Mucosa of stomach (tissue), 1 donor: ENCODE measurements around the gene TDRD6.
A peak's percentile ranks its signal among the peaks of the same experiment; 100 is the strongest.
"Not testable (repeated sequence)": the region's sequence is repeated elsewhere in the genome, so short reads cannot be mapped to it uniquely, and the experiment has no call there.

Source experiments
- H3K27me3 ChIP-seq: one replicate; pipeline ENCODE4 v1.7.0; 2013; ENCODE audit warnings: mild to moderate bottlenecking, low read length; ENCODE audit not compliant: control insufficient read depth, insufficient read depth
- H3K36me3 ChIP-seq: one replicate; pipeline ENCODE4 v1.7.0; 2013; ENCODE audit warnings: low read length; ENCODE audit not compliant: control insufficient read depth, insufficient read depth
- H3K4me1 ChIP-seq: one replicate; pipeline ENCODE4 v1.7.0; 2013; ENCODE audit warnings: mild to moderate bottlenecking, low read length; ENCODE audit not compliant: control insufficient read depth, insufficient read depth
- H3K4me3 ChIP-seq: one replicate; pipeline ENCODE4 v1.7.0; 2013; ENCODE audit warnings: low read length
- H3K9ac ChIP-seq: one replicate; pipeline ENCODE4 v1.7.0; 2013; ENCODE audit warnings: mild to moderate bottlenecking, low read length, moderate library complexity
- H3K9me3 ChIP-seq: one replicate; pipeline ENCODE4 v1.7.0; 2013; ENCODE audit warnings: mild to moderate bottlenecking, low read length, moderate library complexity; ENCODE audit not compliant: control insufficient read depth
- donor health status: Pancreatic carcinoma.

TDRD6 gene, protein sequence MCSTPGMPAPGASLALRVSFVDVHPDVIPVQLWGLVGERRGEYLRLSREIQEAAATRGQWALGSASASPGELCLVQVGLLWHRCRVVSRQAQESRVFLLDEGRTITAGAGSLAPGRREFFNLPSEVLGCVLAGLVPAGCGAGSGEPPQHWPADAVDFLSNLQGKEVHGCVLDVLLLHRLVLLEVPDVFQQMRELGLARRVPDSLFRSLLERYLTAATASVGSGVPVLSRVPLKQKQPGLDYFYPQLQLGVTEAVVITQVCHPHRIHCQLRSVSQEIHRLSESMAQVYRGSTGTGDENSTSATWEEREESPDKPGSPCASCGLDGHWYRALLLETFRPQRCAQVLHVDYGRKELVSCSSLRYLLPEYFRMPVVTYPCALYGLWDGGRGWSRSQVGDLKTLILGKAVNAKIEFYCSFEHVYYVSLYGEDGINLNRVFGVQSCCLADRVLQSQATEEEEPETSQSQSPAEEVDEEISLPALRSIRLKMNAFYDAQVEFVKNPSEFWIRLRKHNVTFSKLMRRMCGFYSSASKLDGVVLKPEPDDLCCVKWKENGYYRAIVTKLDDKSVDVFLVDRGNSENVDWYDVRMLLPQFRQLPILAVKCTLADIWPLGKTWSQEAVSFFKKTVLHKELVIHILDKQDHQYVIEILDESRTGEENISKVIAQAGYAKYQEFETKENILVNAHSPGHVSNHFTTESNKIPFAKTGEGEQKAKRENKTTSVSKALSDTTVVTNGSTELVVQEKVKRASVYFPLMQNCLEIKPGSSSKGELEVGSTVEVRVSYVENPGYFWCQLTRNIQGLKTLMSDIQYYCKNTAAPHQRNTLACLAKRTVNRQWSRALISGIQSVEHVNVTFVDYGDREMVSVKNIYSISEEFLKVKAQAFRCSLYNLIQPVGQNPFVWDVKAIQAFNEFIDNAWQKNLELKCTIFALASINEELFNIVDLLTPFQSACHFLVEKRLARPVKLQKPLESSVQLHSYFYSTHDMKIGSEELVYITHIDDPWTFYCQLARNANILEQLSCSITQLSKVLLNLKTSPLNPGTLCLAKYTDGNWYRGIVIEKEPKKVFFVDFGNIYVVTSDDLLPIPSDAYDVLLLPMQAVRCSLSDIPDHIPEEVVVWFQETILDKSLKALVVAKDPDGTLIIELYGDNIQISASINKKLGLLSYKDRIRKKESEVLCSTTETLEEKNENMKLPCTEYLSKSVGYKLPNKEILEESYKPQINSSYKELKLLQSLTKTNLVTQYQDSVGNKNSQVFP (N-terminal part only)

DNA sequence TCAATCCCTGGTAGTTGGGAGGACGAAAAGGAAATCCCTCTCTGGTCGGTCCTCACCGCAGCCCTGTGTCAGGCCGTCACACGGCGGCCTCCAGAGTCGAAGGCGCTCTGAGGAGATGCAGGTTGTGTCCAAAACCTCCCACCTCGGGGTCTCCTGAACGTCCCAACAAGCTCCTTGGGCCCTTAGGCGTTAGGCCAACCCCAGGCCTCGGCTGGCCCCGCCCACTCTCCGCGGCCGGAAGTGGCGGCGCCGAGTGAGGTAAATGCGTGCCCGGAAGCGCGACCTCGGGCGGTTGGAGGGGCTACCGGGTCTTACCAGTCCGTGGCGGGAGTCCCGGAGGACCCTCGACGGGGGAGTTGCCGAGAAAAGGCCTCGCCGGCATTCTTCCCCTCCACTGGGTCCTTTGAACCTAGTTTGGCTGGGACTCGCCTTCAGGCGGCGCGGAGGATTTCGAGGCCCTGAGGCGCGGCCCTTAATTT, at the start of gene TDRD6:
Gene TDRD6 (plus strand): TSS at position 267 of the 479 bp plus-strand sequence. CDS start 244 bp downstream, outside the sequence.
- H3K36me3 ChIP-seq = no peaks in the 10 kb centered on the region
- H3K4me1 ChIP-seq = no peaks in the 10 kb centered on the region
- H3K9ac ChIP-seq = no peak within 1 kb of the TSS
- H3K27me3 ChIP-seq = no peaks in the 10 kb centered on the region
- no peak within 1 kb of the TSS for H3K4me3 ChIP-seq
- H3K9me3 ChIP-seq = no peaks in the 10 kb centered on the region

DNA sequence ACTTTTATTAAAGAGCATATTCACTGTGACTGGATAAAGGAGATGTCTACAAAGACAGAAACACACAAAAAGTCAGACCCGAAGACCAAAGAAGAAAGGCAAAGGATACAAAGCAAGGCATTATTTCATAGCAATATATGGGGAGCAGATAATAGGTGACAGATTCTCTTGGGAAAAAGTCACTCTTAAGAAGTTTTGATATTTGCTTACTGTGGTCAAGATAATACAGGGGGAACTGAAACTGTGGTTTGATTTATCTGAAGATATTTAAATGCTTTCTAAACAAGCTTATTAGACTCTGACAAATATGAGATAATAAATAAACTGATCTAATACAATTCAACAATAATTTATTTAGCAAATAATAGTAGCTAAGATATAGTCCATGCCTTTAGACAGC, 49.8 kb upstream of the TDRD6 start:
- H3K36me3 ChIP-seq = no peaks in the 10 kb centered on the region

GRCh38 chr6:46638650-46639049, 49.0 kb upstream of the TDRD6 start:
- Histone ChIP-seq H3K4me1 (no peaks in the 10 kb centered on the region), H3K27me3 (no peaks in the 10 kb centered on the region), H3K9me3 (no peaks in the 10 kb centered on the region), H3K9ac (no peak overlapping the region), H3K36me3 (no peaks in the 10 kb centered on the region), H3K4me3 (no peak overlapping the region)

More for the DNA sequence above, 49.8 kb upstream of the TDRD6 start:
- no peak overlapping the region for H3K9ac ChIP-seq
- no peaks in the 10 kb centered on the region for H3K27me3 ChIP-seq
- H3K9me3 ChIP-seq = no peaks in the 10 kb centered on the region
- H3K4me1 ChIP-seq = no peaks in the 10 kb centered on the region
- H3K4me3 ChIP-seq = no peak overlapping the region

DNA sequence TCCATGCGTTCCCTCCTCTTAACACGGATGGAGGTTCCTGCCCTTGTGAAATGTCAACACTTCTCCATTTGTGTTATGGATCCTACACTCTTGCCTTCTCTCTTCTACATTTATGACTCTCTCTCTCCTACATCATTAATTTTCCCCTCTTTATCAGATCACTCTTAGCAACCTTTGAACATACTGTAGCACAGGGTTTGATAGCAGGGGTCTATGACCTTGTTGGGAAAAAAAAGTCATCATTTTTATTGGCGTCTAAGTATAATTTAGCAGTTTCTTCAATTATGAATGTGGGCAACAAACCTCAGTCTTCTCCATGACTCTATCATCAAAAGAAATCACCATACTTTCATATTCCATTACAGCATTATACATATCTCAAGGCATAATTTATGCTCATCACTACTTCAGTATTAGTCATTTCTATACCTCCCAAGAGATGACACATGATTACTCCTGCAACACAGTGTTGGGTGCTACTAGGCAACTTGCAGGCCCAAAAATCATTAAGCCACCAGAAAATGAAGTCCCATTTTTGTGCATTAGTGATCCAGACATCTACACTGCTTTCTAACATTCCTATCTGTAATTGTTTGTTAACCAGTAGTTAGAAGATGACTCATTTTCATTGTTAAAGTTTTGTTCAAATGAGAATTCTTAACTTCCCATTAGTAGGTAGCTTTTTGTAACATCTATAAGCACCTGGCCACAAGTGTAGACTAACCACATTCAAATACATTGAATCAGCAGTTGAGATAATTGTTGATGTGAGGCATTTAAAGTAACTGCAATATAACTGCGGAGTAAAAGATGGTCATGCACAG, 44.5 kb upstream of the TDRD6 start:
- Histone ChIP-seq H3K27me3 (no peaks in the 10 kb centered on the region), H3K4me1 (no peaks in the 10 kb centered on the region), H3K36me3 (no peaks in the 10 kb centered on the region), H3K9ac (no peak overlapping the region), H3K9me3 (no peaks in the 10 kb centered on the region), H3K4me3 (no peak overlapping the region)

GRCh38 chr6:46645265-46645664, 42.4 kb upstream of the TDRD6 start:
- Histone ChIP-seq H3K36me3 (no peaks in the 10 kb centered on the region), H3K4me3 (no peak overlapping the region), H3K9ac (no peak overlapping the region), H3K9me3 (no peaks in the 10 kb centered on the region), H3K4me1 (no peaks in the 10 kb centered on the region), H3K27me3 (no peaks in the 10 kb centered on the region)

DNA sequence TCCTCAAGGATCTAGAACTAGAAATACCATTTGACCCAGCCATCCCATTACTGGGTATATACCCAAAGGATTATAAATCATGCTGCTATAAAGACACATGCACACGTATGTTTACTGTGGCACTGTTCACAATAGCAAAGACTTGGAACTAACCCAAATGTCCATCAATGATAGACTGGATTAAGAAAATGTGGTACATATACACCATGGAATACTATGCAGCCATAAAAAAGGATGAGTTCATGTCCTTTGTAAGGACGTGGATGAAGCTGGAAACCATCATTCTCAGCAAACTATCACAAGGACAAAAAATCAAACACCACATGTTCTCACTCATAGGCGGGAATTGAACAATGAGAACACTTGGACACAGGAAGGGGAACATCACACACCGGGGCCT, 39.6 kb upstream of the TDRD6 start:
- not testable (repeated sequence) for H3K9ac ChIP-seq, H3K27me3 ChIP-seq, H3K36me3 ChIP-seq, H3K9me3 ChIP-seq, H3K4me1 ChIP-seq, H3K4me3 ChIP-seq

DNA sequence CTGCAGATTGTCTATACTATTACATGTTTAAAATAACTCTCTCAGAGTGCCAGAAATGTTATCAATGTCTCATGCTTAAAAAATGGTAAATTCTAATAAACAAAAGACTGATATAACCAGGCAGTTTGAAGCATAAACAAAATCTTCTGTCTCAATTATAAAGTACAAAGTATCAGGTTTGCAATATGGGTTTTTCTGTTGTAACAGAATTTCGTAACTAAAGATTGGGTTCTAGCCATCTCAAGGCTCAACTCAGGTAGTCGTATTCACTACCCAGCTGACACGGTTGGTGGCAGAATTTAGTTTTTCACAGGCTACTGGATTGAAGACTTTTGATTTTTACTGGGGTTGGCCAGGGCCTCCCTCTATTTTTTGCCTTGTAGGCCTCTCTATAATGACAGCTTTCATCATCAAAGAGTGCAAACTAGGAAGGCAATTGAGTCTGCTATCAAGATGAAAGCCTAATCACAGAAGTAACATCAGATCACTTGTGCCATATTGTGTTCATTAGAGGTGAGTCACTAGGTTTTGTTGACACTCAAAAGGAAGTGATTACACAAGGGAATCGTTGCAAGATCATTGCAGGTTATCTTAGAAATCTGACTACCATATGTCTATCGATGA, 38.7 kb upstream of the TDRD6 start:
- H3K4me1 ChIP-seq = peaks cover 3% of the 10 kb centered on the region
- no peak overlapping the region for H3K4me3 ChIP-seq
- H3K27me3 ChIP-seq = peaks cover 7% of the 10 kb centered on the region
- H3K36me3 ChIP-seq = no peaks in the 10 kb centered on the region
- H3K9me3 ChIP-seq = no peaks in the 10 kb centered on the region
- no peak overlapping the region for H3K9ac ChIP-seq

- no peaks in the 10 kb centered on the region for H3K9me3 ChIP-seq
- no peak overlapping the region for H3K9ac ChIP-seq
- peaks cover 7% of the 10 kb centered on the region for H3K27me3 ChIP-seq
- H3K4me1 ChIP-seq = peaks cover 4% of the 10 kb centered on the region
- H3K4me3 ChIP-seq = no peak overlapping the region
- H3K36me3 ChIP-seq = no peaks in the 10 kb centered on the region
Measured at GRCh38 chr6:46651006-46651405, 36.7 kb upstream of the TDRD6 start.

GRCh38 chr6:46651816-46652215, 35.9 kb upstream of the TDRD6 start:
- H3K4me1 ChIP-seq = peaks cover 4% of the 10 kb centered on the region

DNA sequence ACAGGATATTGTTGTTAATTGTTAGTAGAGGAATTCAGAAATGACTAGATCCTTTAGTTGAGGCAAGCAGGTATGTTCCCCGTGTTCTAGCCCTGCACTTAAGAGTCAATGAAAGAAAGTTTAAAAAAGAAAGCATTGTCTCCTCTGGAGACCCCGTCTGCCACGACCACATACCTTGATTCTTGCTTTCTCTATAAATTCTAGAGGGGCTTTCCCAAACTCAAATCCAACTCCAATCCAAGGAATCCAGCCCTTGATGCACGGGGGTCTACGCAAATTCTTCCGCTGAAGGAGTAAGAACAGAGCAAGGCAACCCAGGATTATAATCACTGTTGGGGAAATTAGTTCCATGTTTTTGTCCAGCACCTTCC, 35.5 kb upstream of the TDRD6 start:
- Histone ChIP-seq H3K36me3 (no peaks in the 10 kb centered on the region), H3K4me1 (peaks cover 4% of the 10 kb centered on the region), H3K9ac (peak overlapping the region; percentile 66), H3K4me3 (peak overlapping the region; percentile 81), H3K9me3 (no peaks in the 10 kb centered on the region), H3K27me3 (peaks cover 7% of the 10 kb centered on the region)

More at GRCh38 chr6:46651816-46652215, 35.9 kb upstream of the TDRD6 start:
- H3K9me3 ChIP-seq = no peaks in the 10 kb centered on the region
- H3K36me3 ChIP-seq = no peaks in the 10 kb centered on the region
- peaks cover 7% of the 10 kb centered on the region for H3K27me3 ChIP-seq
- peak overlapping the region; percentile 81 for H3K4me3 ChIP-seq
- peak overlapping the region; percentile 66 for H3K9ac ChIP-seq
